Measurements from ENCODE around the gene ZNF112. TPM values are rescaled to one million over a fixed set of nuclear protein-coding genes. Genes with fewer than 3 reads are reported as not detected.
"Not testable (repeated sequence)": the region's sequence is repeated elsewhere in the genome, so short reads cannot be mapped to it uniquely, and the experiment has no call there.

Gene ZNF112
- 1 to 10 TPM; 3.6 to 8.6 TPM for total RNA-seq

DNA sequence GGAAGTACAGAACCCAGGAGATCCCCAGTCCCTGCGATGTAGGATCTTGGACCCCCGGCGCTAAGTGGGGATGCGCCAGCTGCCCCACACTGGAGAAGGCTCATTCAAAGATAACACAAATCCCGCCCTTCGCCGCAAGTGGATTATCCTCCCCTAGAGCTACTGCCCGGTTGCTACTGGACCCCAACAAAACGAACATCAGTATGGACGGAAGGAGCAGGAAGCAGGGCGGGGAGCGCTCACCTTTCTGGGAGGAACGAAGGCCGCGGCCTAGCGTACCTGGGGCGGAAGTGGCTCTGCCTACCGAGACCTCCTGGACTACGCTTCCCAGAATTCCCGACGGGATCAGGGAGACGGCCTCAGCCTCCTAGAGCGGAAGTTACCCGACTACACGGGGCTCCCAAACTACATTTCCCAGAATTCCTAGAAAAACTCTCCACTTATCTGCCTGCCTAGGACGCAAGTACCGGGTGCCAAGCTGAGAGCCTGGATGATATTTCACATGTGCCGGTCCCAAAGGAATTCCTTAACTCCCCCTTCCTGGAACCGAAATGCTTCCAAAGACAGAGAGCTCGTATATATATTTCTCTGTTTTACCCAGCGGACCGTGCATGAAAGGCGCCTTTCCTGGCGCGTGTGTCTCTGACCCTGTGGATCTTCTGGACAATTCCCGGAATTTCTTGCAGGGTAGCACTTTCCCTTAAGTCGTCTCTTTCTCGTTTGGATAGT, at the start of gene ZNF112:
Gene ZNF112 (minus strand): TSS at position 298 of the 729 bp plus-strand sequence. CDS start 16,141 bp downstream, outside the sequence.
- Histone ChIP-seq H3K36me3 (replicated peaks in 1 of 2; ENCODE audit: insufficient read depth in 1 of 2, low read depth in 2 of 2) (no peaks in the 10 kb centered on the region), H3K4me1 (peaks cover 6% of the 10 kb centered on the region), H3K27me3 (no peaks in the 10 kb centered on the region), H3K4me3 (peak within 1 kb of the TSS in 1 of 2 donors; percentile 43), H3K9me3 (no peaks in the 10 kb centered on the region), H3K27ac (peak within 1 kb of the TSS in 3 of 4 donors; percentile 52 to 63 (median 54))
- intact Hi-C loops (cut with DNase I): no loop called here
- ATAC-seq (peak; percentile 100), DNase-seq (peak; percentile 92 to 96 (median 93))
- TF ChIP-seq, protein P1, sequence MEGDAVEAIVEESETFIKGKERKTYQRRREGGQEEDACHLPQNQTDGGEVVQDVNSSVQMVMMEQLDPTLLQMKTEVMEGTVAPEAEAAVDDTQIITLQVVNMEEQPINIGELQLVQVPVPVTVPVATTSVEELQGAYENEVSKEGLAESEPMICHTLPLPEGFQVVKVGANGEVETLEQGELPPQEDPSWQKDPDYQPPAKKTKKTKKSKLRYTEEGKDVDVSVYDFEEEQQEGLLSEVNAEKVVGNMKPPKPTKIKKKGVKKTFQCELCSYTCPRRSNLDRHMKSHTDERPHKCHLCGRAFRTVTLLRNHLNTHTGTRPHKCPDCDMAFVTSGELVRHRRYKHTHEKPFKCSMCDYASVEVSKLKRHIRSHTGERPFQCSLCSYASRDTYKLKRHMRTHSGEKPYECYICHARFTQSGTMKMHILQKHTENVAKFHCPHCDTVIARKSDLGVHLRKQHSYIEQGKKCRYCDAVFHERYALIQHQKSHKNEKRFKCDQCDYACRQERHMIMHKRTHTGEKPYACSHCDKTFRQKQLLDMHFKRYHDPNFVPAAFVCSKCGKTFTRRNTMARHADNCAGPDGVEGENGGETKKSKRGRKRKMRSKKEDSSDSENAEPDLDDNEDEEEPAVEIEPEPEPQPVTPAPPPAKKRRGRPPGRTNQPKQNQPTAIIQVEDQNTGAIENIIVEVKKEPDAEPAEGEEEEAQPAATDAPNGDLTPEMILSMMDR (IDR thresholded peaks at IDR 0.05): no peak
- TF ChIP-seq POLR2A (IDR thresholded peaks at IDR 0.05): peak; percentile 34 to 78 (median 67)
- WGBS, 2 donors: 1% methylated on average over 17 to 38 of the region's 38 CpGs

DNA sequence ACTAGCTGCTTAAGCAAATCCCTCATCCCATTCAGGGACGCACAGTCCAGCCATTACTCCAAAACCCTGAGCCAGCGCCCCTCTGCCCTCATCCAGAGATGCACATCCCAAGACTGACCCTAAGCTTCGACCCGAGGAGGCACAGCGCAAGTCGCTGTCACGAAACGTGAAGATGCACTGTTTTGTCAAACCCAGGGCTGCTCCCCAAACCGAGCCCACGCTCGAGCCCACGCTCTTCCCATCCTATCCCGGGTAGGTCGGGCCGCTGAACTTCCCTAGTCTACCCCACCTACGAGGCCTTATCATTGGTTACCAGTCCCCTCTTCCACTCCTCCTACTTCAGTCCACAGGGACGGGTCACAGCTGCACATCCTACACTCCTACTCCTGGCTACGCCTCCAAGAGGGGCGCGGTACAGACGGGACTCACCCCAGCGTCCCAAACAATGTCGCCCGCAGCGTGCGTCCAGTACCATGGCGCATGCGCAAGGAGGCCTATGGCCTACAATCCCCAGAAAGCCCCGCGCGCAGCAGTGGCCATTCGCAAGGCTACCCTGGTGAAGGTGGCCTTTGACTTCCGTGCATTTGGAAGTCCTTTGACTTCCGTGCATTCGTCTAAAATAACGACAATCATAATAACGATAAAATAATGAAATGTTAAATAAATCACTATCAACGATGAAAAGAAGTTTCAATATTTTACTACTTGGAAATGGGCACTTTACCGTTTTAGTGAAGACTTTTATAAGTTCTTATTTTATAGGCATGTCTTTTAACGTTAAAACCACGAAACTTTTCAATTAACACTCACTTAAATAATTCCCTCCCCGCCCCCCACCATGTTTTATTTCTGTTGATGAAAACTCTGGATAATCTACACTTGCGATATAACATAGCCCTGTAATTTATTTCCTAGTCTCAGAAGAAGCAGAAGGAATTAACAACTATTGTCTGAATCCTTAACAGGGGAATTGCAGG, 44.9 kb upstream of the ZNF112 start, which contains the start of gene ZNF285:
Gene ZNF285 (minus strand): TSS at position 470 of the 977 bp plus-strand sequence. CDS start 4,395 bp downstream, outside the sequence.
- Histone ChIP-seq H3K9me3 (peaks cover 0 to 9% (median 2%) of the 10 kb centered on the region in 3 donors), H3K36me3 (replicated peaks in 1 of 2; ENCODE audit: insufficient read depth in 1 of 2, low read depth in 2 of 2) (no peaks in the 10 kb centered on the region), H3K4me1 (no peaks in the 10 kb centered on the region), H3K4me3 (peak within 1 kb of the TSS; percentile 36 to 45), H3K27me3 (no peaks in the 10 kb centered on the region), H3K27ac (peak within 1 kb of the TSS in 1 of 4 donors; percentile 38)
- DNase-seq: peak; percentile 87 to 94 (median 88)
- TF ChIP-seq, protein P1 (IDR thresholded peaks at IDR 0.05): no peak
- peak in 2 of 3 donors; percentile 20 to 29 for TF ChIP-seq POLR2A (IDR thresholded peaks at IDR 0.05)
- WGBS, 2 donors: 6% methylated on average over 40 to 43 of the region's 43 CpGs
- ATAC-seq: peak; percentile 99
- intact Hi-C loops (cut with DNase I): no loop called here

DNA sequence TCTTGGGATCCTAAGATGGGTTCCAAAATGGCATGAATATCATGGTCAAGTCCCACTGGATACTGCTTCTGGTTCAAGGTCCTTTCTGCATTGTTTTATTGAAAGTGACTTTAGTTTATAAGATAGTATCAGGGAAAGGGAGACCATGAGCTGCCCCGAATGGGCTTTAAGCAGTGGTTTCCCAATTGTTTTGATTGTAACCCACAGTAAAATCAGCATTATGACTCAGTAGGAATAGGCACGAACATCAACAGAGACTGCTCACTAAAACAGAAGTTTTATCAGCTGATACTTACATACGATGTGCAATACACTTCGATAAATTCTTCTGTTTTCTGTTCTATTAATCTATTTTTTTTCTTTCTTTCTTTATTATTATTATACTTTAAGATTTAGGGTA, 32.8 kb upstream of the ZNF112 start:
- H3K4me3 ChIP-seq; DNase-seq; H3K27me3 ChIP-seq; H3K27ac ChIP-seq; H3K4me1 ChIP-seq; intact Hi-C loops (cut with DNase I); ATAC-seq: not testable (repeated sequence)
- peaks cover 0 to 12% of the 10 kb centered on the region in 2 donors for H3K36me3 ChIP-seq (replicated peaks in 1 of 2; ENCODE audit: insufficient read depth in 1 of 2, low read depth in 2 of 2)
- H3K9me3 ChIP-seq: peaks cover 0 to 27% (median 0%) of the 10 kb centered on the region in 3 donors
- WGBS, 2 donors: 90% methylated on average over 4 of the region's 4 CpGs

DNA sequence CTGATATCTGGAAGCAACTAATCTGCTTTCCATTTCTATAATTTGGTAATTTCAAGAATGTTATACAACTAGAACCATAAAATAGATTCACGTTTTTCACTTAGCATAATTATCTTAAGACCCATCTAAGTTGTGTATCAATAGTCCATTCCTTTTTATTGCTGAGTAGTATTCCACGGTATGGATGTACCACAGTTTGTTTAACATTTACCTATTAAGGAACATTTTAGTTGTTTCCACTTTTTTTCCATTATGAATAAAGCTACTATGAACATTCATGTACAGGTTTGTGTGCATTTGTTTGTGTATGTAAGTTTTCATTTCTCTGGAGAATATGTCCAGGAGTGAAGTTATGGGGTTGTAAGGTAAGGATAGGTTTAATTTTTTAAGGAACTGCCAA, 18.3 kb upstream of the ZNF112 start:
- ATAC-seq: no peak
- intact Hi-C loops (cut with DNase I): no loop called here
- H3K4me1 ChIP-seq: no peaks in the 10 kb centered on the region
- 40% methylated on average over 2 of the region's 2 CpGs for WGBS, 2 donors
- H3K36me3 ChIP-seq (replicated peaks in 1 of 2; ENCODE audit: insufficient read depth in 1 of 2, low read depth in 2 of 2): no peaks in the 10 kb centered on the region
- H3K27me3 ChIP-seq: no peaks in the 10 kb centered on the region
- H3K9me3 ChIP-seq: no peaks in the 10 kb centered on the region
- no peak overlapping the region for H3K4me3 ChIP-seq
- DNase-seq: no peak
- H3K27ac ChIP-seq: no peak overlapping the region
- TF ChIP-seq POLR2A (IDR thresholded peaks at IDR 0.05): no peak
- TF ChIP-seq, protein P1 (IDR thresholded peaks at IDR 0.05): no peak
